Measurements from ENCODE around the gene SEL1L3. TPM values are rescaled to one million over a fixed set of nuclear protein-coding genes. Genes with fewer than 3 reads are reported as not detected.

Gene SEL1L3
- total and polyA plus RNA-seq, 2 donors (not counting 3 experiments of a cell fraction or from before 2014, with no cell fraction given) = 53.4 to 122 TPM

DNA sequence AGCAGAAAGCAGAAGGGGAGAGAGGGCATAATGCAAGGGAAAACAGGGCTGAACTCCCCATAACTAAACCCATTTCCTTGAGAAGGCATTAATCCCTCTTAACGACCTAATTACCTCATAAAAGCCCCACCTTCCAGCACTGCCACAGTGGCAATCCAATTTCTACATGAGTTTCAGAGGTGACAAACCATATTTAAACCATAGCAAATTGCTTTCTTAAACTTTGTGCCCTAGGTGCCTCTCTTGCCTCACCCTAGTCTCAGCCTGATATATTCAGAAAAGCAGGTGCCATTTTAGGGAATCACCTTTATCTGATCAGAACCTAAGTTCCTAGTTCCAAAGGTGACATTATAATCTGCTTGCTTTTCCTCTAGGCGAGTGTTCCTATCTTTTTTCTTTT lies 158.3 kb downstream of the SEL1L3 start:
- no TSS peak for BruUV-seq (replicated peaks)
- H3K79me2 ChIP-seq (ENCODE audit: control insufficient read depth, insufficient read depth, low read length) = no peaks in the 10 kb centered on the region
- H4K20me1 ChIP-seq (replicated peaks; ENCODE audit: control insufficient read depth, extremely low read depth, insufficient read depth, low read length) = no peaks in the 10 kb centered on the region
- ChIA-PET CTCF (interaction anchor here (1.2 to 2.6 kb wide), 3 partner anchors 11 to 265 kb away, joined by 4 to 13 read pairs (median 4); no protein-coding TSS in a partner anchor), POLR2A (no interaction called here)
- TF ChIP-seq POLR2A (IDR thresholded peaks at IDR 0.05; ENCODE audit: low read depth, low read length) = no peak
- TF ChIP-seq, protein P1, sequence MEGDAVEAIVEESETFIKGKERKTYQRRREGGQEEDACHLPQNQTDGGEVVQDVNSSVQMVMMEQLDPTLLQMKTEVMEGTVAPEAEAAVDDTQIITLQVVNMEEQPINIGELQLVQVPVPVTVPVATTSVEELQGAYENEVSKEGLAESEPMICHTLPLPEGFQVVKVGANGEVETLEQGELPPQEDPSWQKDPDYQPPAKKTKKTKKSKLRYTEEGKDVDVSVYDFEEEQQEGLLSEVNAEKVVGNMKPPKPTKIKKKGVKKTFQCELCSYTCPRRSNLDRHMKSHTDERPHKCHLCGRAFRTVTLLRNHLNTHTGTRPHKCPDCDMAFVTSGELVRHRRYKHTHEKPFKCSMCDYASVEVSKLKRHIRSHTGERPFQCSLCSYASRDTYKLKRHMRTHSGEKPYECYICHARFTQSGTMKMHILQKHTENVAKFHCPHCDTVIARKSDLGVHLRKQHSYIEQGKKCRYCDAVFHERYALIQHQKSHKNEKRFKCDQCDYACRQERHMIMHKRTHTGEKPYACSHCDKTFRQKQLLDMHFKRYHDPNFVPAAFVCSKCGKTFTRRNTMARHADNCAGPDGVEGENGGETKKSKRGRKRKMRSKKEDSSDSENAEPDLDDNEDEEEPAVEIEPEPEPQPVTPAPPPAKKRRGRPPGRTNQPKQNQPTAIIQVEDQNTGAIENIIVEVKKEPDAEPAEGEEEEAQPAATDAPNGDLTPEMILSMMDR (IDR thresholded peaks at IDR 0.05; ENCODE audit: extremely low read depth in 1 of 2, insufficient read depth in 1 of 2, low read depth in 1 of 2, low read length in 2 of 2) = no peak
- no peak for TF ChIP-seq EZH2 (IDR thresholded peaks at IDR 0.05; ENCODE audit: borderline replicate concordance, low read depth, low read length, severe bottlenecking)
- TF ChIP-seq, protein P2, sequence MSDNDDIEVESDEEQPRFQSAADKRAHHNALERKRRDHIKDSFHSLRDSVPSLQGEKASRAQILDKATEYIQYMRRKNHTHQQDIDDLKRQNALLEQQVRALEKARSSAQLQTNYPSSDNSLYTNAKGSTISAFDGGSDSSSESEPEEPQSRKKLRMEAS (IDR thresholded peaks at IDR 0.05; ENCODE audit: insufficient read depth, insufficient read length) = no peak
- no peak for TF ChIP-seq GATA2 (IDR thresholded peaks at IDR 0.05; ENCODE audit: insufficient read depth, insufficient read length, low read depth, low read length)
- TF ChIP-seq MYC (IDR thresholded peaks at IDR 0.05; ENCODE audit: low read depth, low read length) = no peak
- no peak for TF ChIP-seq POLR2AphosphoS5 (IDR thresholded peaks at IDR 0.05; ENCODE audit: insufficient read depth, low read depth, low read length)
- TF ChIP-seq FOS (IDR thresholded peaks at IDR 0.05; ENCODE audit: borderline replicate concordance, insufficient read depth, low read length) = no peak
- H3K27ac ChIP-seq (ENCODE audit: insufficient read depth, low read depth, low read length) = no peak overlapping the region
- H3K9ac ChIP-seq (replicated peaks; ENCODE audit: extremely low read depth, insufficient read depth, low read length) = no peak overlapping the region
- no peak for FAIRE-seq
- DNase-seq (ENCODE audit: low read depth, low spot score) = no peak
- H3K4me3 ChIP-seq (replicated peaks in 1 of 3; ENCODE audit: insufficient read depth in 1 of 3, low read depth in 1 of 3, low read length in 3 of 3) = no peak overlapping the region
- no peaks in the 10 kb centered on the region for H3K9me1 ChIP-seq (replicated peaks; ENCODE audit: control insufficient read depth, extremely low read depth, insufficient read depth, low read length)
- H3K4me1 ChIP-seq (ENCODE audit: control insufficient read depth, extremely low read depth, insufficient read depth, low read length) = no peaks in the 10 kb centered on the region
- dilution Hi-C loops (cut with MboI; ENCODE audit: extremely low pct_ligation_motif_present, low sequenced_read_pairs) = no loop called here
- H3K27me3 ChIP-seq (ENCODE audit: control insufficient read depth in 2 of 2, insufficient read depth in 2 of 2, low read length in 2 of 2) = no peaks in the 10 kb centered on the region
- H3K36me3 ChIP-seq (ENCODE audit: control insufficient read depth in 2 of 2, extremely low read depth in 1 of 2, insufficient read depth in 2 of 2, low read length in 2 of 2) = no peaks in the 10 kb centered on the region
- H2AFZ ChIP-seq (ENCODE audit: low read depth, low read length) = no peak overlapping the region
- H3K9me3 ChIP-seq (replicated peaks; ENCODE audit: control insufficient read depth, insufficient read depth, low read length) = no peaks in the 10 kb centered on the region
- intact Hi-C loops (cut with micrococcal nuclease) = no loop called here
- no peak overlapping the region for H3K4me2 ChIP-seq (ENCODE audit: insufficient read depth, low read length)

Data from endothelial cell of umbilical vein (primary cell).